Measurements from ENCODE around the gene ZNF485. TPM values are rescaled to one million over a fixed set of nuclear protein-coding genes. Genes with fewer than 3 reads are reported as not detected.

The ZNF485 gene
- polyA plus RNA-seq, 1 of the 3 experiments (the other 2 are of a cell fraction): 3.0 TPM

- POLR2A ChIA-PET: no interaction called here
- Histone ChIP-seq H3K9me3 (no peaks in the 10 kb centered on the region), H3F3A (replicated peaks; ENCODE audit: insufficient read depth) (no peaks in the 10 kb centered on the region), H3K9ac (no peak overlapping the region), H4K20me1 (ENCODE audit: insufficient read depth) (no peaks in the 10 kb centered on the region), H2AFZ (ENCODE audit: low read depth) (no peak overlapping the region), H3K4me3 (ENCODE audit: low read depth in 2 of 2, low read length in 1 of 2) (no peak overlapping the region), H3K4me1 (ENCODE audit: control insufficient read depth in 1 of 2, insufficient read depth in 2 of 2, low read depth in 1 of 2, low read length in 1 of 2) (peaks cover 0 to 4% of the 10 kb centered on the region in 2 experiments; a peak in 1 of 4 replicates), H3K27ac (ENCODE audit: low read depth in 2 of 2, low read length in 1 of 2) (no peak overlapping the region), H3K79me2 (ENCODE audit: insufficient read depth) (no peaks in the 10 kb centered on the region), H3K9me2 (no peaks in the 10 kb centered on the region), H3K4me2 (0 out of 2 replicates have a peak overlapping the region, but pooled peaks have one; percentile 5), H3K36me3 (replicated peaks in 1 of 2; ENCODE audit: control insufficient read depth in 1 of 2, insufficient read depth in 2 of 2, low read length in 1 of 2) (no peaks in the 10 kb centered on the region), H3K27me3 (ENCODE audit: insufficient read depth) (no peaks in the 10 kb centered on the region)
- TF ChIP-seq MEF2A (IDR thresholded peaks at IDR 0.05; ENCODE audit: borderline replicate concordance, low read depth) (no peak), EP300 (IDR thresholded peaks at IDR 0.05; ENCODE audit: borderline replicate concordance in 1 of 2, low read depth in 1 of 2, low read length in 1 of 2) (no peak), TEAD4 (IDR thresholded peaks at IDR 0.05; ENCODE audit: borderline replicate concordance, insufficient read depth) (no peak), EZH2phosphoT487 (IDR thresholded peaks at IDR 0.05; ENCODE audit: borderline replicate concordance, low read depth) (no peak), TCF12 (IDR thresholded peaks at IDR 0.05) (no peak)
- 74% methylated on average over 7 of the region's 7 CpGs for WGBS (ENCODE audit: low lambda C conversion rate)
- CTCF ChIA-PET: interaction anchor here (1.4 kb wide), 1 partner anchor 22 kb away, joined by 3 read pairs; the partner anchor contains the start of gene ZNF239
- DNase-seq: no peak
Measured at GRCh38 chr10:43595739-43596298, 10.4 kb upstream of the ZNF485 start.

- H3K4me3 ChIP-seq (ENCODE audit: low read depth in 2 of 2, low read length in 1 of 2): no peak overlapping the region
- H3K27me3 ChIP-seq (ENCODE audit: insufficient read depth): no peaks in the 10 kb centered on the region
- no peak for TF ChIP-seq RCOR1 (IDR thresholded peaks at IDR 0.05; ENCODE audit: low read length)
- TF ChIP-seq MXI1 (IDR thresholded peaks at IDR 0.05; ENCODE audit: low read depth, low read length): no peak
- TF ChIP-seq CHD2 (IDR thresholded peaks at IDR 0.05; ENCODE audit: low read length, partially characterized antibody): no peak
- TF ChIP-seq, protein P1, sequence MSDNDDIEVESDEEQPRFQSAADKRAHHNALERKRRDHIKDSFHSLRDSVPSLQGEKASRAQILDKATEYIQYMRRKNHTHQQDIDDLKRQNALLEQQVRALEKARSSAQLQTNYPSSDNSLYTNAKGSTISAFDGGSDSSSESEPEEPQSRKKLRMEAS (IDR thresholded peaks at IDR 0.05; ENCODE audit: low read depth): no peak
- TF ChIP-seq TEAD4 (IDR thresholded peaks at IDR 0.05; ENCODE audit: borderline replicate concordance, insufficient read depth): no peak
- no peak for TF ChIP-seq NRF1 (IDR thresholded peaks at IDR 0.05; ENCODE audit: low read depth, low read length)
- TF ChIP-seq RXRA (IDR thresholded peaks at IDR 0.05; ENCODE audit: borderline replicate concordance, low read depth): no peak
- H2AFZ ChIP-seq (ENCODE audit: low read depth): no peak overlapping the region
- H4K20me1 ChIP-seq (ENCODE audit: insufficient read depth): no peaks in the 10 kb centered on the region
- H3K4me1 ChIP-seq (ENCODE audit: control insufficient read depth in 1 of 2, insufficient read depth in 2 of 2, low read depth in 1 of 2, low read length in 1 of 2): peaks cover 0 to 4% of the 10 kb centered on the region in 2 experiments; a peak in 1 of 4 replicates
- POLR2A ChIA-PET: no interaction called here
- H3K79me2 ChIP-seq (ENCODE audit: insufficient read depth): no peaks in the 10 kb centered on the region
- no peaks in the 10 kb centered on the region for H3K36me3 ChIP-seq (replicated peaks in 1 of 2; ENCODE audit: control insufficient read depth in 1 of 2, insufficient read depth in 2 of 2, low read length in 1 of 2)
- WGBS (ENCODE audit: low lambda C conversion rate): 77% methylated on average over 4 of the region's 4 CpGs
- no peak for DNase-seq
- no peak overlapping the region for H3K4me2 ChIP-seq
- H3K9ac ChIP-seq: no peak overlapping the region
- no peaks in the 10 kb centered on the region for H3K9me2 ChIP-seq
- CTCF ChIA-PET: no interaction called here
- H3K9me3 ChIP-seq: no peaks in the 10 kb centered on the region
- no peak overlapping the region for H3K27ac ChIP-seq (ENCODE audit: low read depth in 2 of 2, low read length in 1 of 2)
- H3F3A ChIP-seq (replicated peaks; ENCODE audit: insufficient read depth): no peaks in the 10 kb centered on the region
Measured at GRCh38 chr10:43596546-43596945, 9.7 kb upstream of the ZNF485 start.

GRCh38 chr10:43598446-43598845 lies 7.8 kb upstream of the ZNF485 start:
- WGBS (ENCODE audit: low lambda C conversion rate): 18% methylated on average over 2 of the region's 2 CpGs
- H2AFZ ChIP-seq (ENCODE audit: low read depth): no peak overlapping the region
- DNase-seq: no peak
- no peak overlapping the region for H3K4me2 ChIP-seq
- no peaks in the 10 kb centered on the region for H3K9me2 ChIP-seq
- H3K36me3 ChIP-seq (replicated peaks in 1 of 2; ENCODE audit: control insufficient read depth in 1 of 2, insufficient read depth in 2 of 2, low read length in 1 of 2): no peaks in the 10 kb centered on the region
- no peaks in the 10 kb centered on the region; the same call in 1 of the 2 replicates for H3K27me3 ChIP-seq (ENCODE audit: insufficient read depth)
- POLR2A ChIA-PET: no interaction called here
- no peaks in the 10 kb centered on the region for H3F3A ChIP-seq (replicated peaks; ENCODE audit: insufficient read depth)
- no peaks in the 10 kb centered on the region for H4K20me1 ChIP-seq (ENCODE audit: insufficient read depth)
- CTCF ChIA-PET: no interaction called here
- H3K79me2 ChIP-seq (ENCODE audit: insufficient read depth): no peaks in the 10 kb centered on the region
- H3K4me3 ChIP-seq (ENCODE audit: low read depth in 2 of 2, low read length in 1 of 2): no peak overlapping the region
- no peak overlapping the region for H3K27ac ChIP-seq (ENCODE audit: low read depth in 2 of 2, low read length in 1 of 2)
- TF ChIP-seq NFIC (IDR thresholded peaks at IDR 0.05; ENCODE audit: borderline replicate concordance) (peak; percentile 29; the same call in 1 of the 2 replicates), NRF1 (IDR thresholded peaks at IDR 0.05; ENCODE audit: low read depth, low read length) (no peak)
- peaks cover 0 to 4% of the 10 kb centered on the region in 2 experiments; a peak in 1 of 4 replicates for H3K4me1 ChIP-seq (ENCODE audit: control insufficient read depth in 1 of 2, insufficient read depth in 2 of 2, low read depth in 1 of 2, low read length in 1 of 2)
- H3K9ac ChIP-seq: no peak overlapping the region
- no peaks in the 10 kb centered on the region for H3K9me3 ChIP-seq
